Colonic mucosa (tissue), 4 donors: Measurements from ENCODE around the gene SLC17A6. TPM values are rescaled to one million over a fixed set of nuclear protein-coding genes. Genes with fewer than 3 reads are reported as not detected.

Source experiments
- DNase-seq: peaks from one replicate; pipeline ENCODE4 v3.0.0-alpha.2; 2020
- H3K27ac ChIP-seq: fragments of 200-600 bp; one replicate; pipeline ENCODE4 v1.8.0; 2021
- H3K27me3 ChIP-seq: fragments of 200-600 bp; one replicate; pipeline ENCODE4 v1.8.0; 2021
- H3K36me3 ChIP-seq: fragments of 200-600 bp; one replicate; pipeline ENCODE4 v1.8.0; 2021
- H3K4me1 ChIP-seq: fragments of 200-600 bp; one replicate; pipeline ENCODE4 v1.8.0; 2021; ENCODE audit warnings: mild to moderate bottlenecking
- H3K4me3 ChIP-seq: fragments of 200-600 bp; one replicate; pipeline ENCODE4 v1.8.0; 2021
- H3K9ac ChIP-seq, 2 donors: one replicate each; pipeline ENCODE4 v1.7.0; 2013; ENCODE audit warnings: control low read depth in 2 of 2, low read depth in 2 of 2, low read length in 2 of 2
- H3K9me3 ChIP-seq: fragments of 200-600 bp; one replicate; pipeline ENCODE4 v1.8.0; 2021
- CTCF ChIP-seq: fragments of 200-600 bp; IDR thresholded peaks from one replicate; pipeline ENCODE4 v1.8.0; 2022; ENCODE audit warnings: antibody characterized with exemption, mild to moderate bottlenecking
- intact Hi-C: fragments of 100-400 bp; cut with DNase I; formaldehyde crosslinking; loops from one replicate; pipeline ENCODE4 v1.14.1; 2022
- total RNA-seq, 2 donors: library from RNA; stranded (reverse); fragmentation: NEBNext Ultra II Directional in 1 of 2; extraction: Animal tissue kit (Norgen Biotek cat#: 25700) in 1 of 2; gene quantifications; one replicate each; pipeline ENCODE4 v1.2.1, GENCODE V29; 2021
- donor health status: healthy.
- donor health status: DM: no; HTN: no; CAD: no.
- donor health status: DM: no; HTN: no; CAD: no.

Gene SLC17A6
- total RNA-seq, 2 donors from 2014 or later = not detected

- H3K36me3 ChIP-seq = no peaks in the 10 kb centered on the region
- no peaks in the 10 kb centered on the region for H3K9me3 ChIP-seq
- no peak overlapping the region for H3K9ac ChIP-seq
- TF ChIP-seq CTCF = no peak
- H3K4me1 ChIP-seq = no peaks in the 10 kb centered on the region
- no peak for DNase-seq
- no peak overlapping the region for H3K4me3 ChIP-seq
- peaks cover 56% of the 10 kb centered on the region for H3K27me3 ChIP-seq
- no peak overlapping the region for H3K27ac ChIP-seq
- intact Hi-C loops = no loop called here
Measured at GRCh38 chr11:22342211-22343031, 4.2 kb downstream of the SLC17A6 start.

GRCh38 chr11:22343032-22343324, 4.8 kb downstream of the SLC17A6 start:
- Histone ChIP-seq H3K9ac (no peak overlapping the region), H3K4me3 (no peak overlapping the region), H3K27me3 (peaks cover 50% of the 10 kb centered on the region), H3K9me3 (no peaks in the 10 kb centered on the region), H3K27ac (no peak overlapping the region), H3K4me1 (no peaks in the 10 kb centered on the region), H3K36me3 (no peaks in the 10 kb centered on the region)
- intact Hi-C loops = no loop called here
- no peak for TF ChIP-seq CTCF
- no peak for DNase-seq

DNA sequence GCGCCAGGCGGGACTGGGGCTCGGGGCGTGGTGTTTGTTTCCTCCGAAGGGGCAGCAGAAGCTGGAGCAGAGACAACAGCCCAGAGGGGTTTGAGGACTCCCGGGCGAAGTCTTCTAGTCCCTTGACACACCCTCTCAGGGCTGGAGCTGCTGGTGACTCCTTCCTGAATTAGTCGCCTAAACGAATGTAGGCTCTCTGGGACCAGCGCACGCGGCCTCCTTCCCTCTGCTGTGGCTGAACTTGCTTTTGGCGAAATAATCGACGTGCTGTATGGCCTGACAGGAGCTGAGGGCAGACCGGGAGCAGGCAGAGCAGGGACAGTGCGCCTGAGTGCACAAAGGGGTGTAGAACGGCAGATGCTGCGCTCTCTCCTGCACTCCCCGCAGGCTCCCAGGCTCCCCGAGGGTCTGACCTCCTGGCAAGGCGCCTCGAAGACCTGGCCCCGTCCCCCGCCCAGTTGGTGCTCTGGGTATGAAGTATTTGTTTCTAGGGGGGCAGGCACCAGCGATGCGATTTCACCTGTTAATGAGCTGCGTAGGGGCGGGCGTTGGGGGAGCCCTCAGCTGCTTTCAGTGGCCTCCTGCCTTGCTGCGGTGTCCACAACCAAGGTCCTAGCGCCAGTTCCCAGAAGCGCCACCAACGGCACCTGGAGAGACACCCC, 5.3 kb downstream of the SLC17A6 start:
- H3K36me3 ChIP-seq = no peaks in the 10 kb centered on the region
- H3K27me3 ChIP-seq = peaks cover 46% of the 10 kb centered on the region
- no peak overlapping the region for H3K9ac ChIP-seq
- no peaks in the 10 kb centered on the region for H3K9me3 ChIP-seq
- DNase-seq = no peak
- intact Hi-C loops = no loop called here
- H3K27ac ChIP-seq = no peak overlapping the region
- TF ChIP-seq CTCF = no peak
- H3K4me1 ChIP-seq = no peaks in the 10 kb centered on the region
- no peak overlapping the region for H3K4me3 ChIP-seq

DNA sequence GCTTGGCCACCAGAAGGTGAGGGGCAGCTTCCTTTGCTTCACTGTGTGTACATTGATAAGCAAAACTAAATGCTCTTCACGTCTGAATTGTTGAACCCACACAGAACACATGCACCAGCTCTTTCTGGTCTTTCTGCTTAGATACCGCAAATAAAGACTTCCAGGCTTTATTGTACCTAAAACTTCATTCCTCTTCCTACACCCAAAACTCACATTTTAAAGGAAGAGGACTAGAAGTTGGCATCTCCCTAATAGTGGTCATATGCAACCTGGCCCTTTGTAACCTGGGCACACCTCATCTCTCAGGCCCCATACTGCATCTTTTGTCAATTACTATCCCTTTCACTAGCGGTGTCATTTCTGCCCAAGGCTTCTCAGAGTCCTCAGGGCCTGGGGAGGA, 5.9 kb downstream of the SLC17A6 start:
- H3K27me3 ChIP-seq = peaks cover 46% of the 10 kb centered on the region
- no peaks in the 10 kb centered on the region for H3K36me3 ChIP-seq
- DNase-seq = no peak
- TF ChIP-seq CTCF = no peak
- intact Hi-C loops = no loop called here
- H3K4me1 ChIP-seq = no peaks in the 10 kb centered on the region
- no peak overlapping the region for H3K9ac ChIP-seq
- no peaks in the 10 kb centered on the region for H3K9me3 ChIP-seq
- H3K27ac ChIP-seq = no peak overlapping the region
- H3K4me3 ChIP-seq = no peak overlapping the region

DNA sequence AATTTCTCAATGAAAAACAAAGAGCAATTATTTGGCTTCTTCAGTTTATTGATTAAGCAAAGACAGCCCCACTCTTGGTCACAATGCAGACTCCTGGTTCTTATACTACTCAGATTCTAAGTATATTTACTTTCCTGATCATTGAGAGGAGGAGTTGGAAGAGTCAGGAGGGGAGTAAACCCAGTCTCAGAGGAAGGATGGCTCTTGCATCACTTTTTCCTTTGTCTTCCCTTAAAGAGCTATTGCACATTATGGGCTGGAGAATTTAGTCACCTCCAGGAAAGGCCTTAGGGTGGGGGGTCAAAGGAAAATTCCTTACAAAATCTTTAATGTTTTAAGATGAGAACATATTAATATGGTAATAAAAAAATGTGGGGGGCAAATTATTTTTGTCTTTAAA, 8.1 kb downstream of the SLC17A6 start:
- Histone ChIP-seq H3K9ac (no peak overlapping the region), H3K9me3 (no peaks in the 10 kb centered on the region), H3K4me3 (no peak overlapping the region), H3K4me1 (no peaks in the 10 kb centered on the region), H3K27me3 (peaks cover 32% of the 10 kb centered on the region), H3K27ac (no peak overlapping the region), H3K36me3 (no peaks in the 10 kb centered on the region)
- intact Hi-C loops = no loop called here
- TF ChIP-seq CTCF = no peak
- DNase-seq = no peak
